ENCODE data around the gene OSBPL5. TPM values are rescaled to one million over a fixed set of nuclear protein-coding genes. Genes with fewer than 3 reads are reported as not detected.
A peak's percentile ranks its signal among the peaks of the same experiment; 100 is the strongest.

The OSBPL5 gene
- polyA plus RNA-seq, 2 of the 4 experiments (the other 2 are of a cell fraction): 1.6 to 4.6 TPM

DNA sequence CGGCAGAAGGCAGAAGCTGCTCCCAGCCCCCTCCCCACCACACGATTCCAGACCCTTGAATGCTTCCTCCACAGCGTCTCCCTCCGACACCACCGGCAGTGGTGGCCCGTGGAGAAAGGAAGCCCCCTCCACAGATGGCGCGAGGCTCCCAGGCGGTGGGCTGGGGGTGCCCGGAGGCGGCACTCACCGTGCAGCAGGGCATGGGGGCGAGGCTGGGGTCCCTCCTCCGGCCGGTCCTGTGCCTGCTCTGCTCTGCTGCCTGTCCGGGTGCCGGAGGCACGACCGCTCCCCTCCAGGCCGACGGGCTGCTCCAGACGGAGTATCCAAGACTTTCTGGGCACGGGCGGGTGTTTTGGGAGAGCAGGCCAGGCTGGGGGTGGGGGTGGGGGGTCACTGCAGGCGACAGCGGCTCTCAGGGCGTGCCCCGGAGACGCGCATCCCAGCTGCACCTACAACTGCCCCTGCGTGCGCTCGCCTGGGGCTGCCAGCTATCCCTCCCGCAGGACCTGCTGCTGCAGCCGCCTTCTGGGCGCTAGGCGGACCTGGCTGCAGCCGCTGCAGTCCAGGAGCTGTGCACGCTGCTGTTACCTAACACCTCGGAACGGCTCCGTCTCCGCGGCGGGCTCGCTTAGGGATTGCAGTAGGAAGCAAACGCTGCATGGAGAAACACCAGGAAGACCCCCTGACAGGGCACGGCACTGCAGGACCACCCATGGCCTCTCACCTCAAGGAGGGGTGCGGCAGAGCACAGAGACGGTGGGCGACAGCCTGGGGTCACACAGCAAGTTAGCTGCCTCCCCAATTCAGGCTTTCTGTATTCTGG is 38.3 kb upstream of the OSBPL5 start:
- no peaks in the 10 kb centered on the region; the same call in 2 of the 3 replicates for H3K4me1 ChIP-seq
- ATAC-seq (peak; percentile 40 to 76; a peak in 3 of 6 replicates), FAIRE-seq (no peak), DNase-seq (ENCODE audit: low read depth in 1 of 2, low spot score in 1 of 2) (peak in 1 of 2 experiments; percentile 21)
- 27% methylated on average over 26 of the region's 51 CpGs for WGBS (ENCODE audit: missing lambda C conversion rate)
- no peaks in the 10 kb centered on the region for H3K9me3 ChIP-seq
- no peak overlapping the region for H3K4me3 ChIP-seq
- peak; percentile 66 for TF ChIP-seq ZFP36 (IDR thresholded peaks at IDR 0.05; ENCODE audit: borderline replicate concordance, partially characterized antibody)
- TF ChIP-seq, protein P1, sequence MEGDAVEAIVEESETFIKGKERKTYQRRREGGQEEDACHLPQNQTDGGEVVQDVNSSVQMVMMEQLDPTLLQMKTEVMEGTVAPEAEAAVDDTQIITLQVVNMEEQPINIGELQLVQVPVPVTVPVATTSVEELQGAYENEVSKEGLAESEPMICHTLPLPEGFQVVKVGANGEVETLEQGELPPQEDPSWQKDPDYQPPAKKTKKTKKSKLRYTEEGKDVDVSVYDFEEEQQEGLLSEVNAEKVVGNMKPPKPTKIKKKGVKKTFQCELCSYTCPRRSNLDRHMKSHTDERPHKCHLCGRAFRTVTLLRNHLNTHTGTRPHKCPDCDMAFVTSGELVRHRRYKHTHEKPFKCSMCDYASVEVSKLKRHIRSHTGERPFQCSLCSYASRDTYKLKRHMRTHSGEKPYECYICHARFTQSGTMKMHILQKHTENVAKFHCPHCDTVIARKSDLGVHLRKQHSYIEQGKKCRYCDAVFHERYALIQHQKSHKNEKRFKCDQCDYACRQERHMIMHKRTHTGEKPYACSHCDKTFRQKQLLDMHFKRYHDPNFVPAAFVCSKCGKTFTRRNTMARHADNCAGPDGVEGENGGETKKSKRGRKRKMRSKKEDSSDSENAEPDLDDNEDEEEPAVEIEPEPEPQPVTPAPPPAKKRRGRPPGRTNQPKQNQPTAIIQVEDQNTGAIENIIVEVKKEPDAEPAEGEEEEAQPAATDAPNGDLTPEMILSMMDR (IDR thresholded peaks at IDR 0.05): no peak
- ChIA-PET CTCF (interaction anchor here (0.6 kb wide), 1 partner anchor 23 kb away, joined by 3 read pairs; no protein-coding TSS in a partner anchor), POLR2A (no interaction called here)
- H3K27ac ChIP-seq: no peak overlapping the region
- peak overlapping the region; percentile 55 for H3K4me2 ChIP-seq

DNA sequence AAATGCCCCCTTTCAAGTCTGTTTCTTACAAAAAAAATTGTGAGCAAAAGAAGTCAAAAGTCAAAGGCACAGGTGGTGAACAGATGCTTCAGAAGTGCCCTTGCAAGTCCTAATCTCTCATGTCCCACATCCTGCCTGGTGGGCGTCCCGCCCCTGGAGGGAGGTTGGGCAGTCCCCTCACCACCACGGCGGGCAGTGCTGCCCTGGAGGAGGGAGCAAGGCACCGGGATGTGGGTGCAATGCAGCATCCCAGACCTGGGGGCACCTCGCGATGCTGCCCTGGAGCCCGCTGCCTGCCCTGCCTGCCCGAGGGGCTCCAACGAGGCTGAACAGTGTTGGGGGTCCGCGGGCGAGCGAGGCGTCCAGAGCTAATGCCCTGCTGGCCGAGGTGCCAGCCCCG is 37.6 kb upstream of the OSBPL5 start:
- DNase-seq (ENCODE audit: low read depth in 1 of 2, low spot score in 1 of 2): no peak
- Histone ChIP-seq H3K27ac (no peak overlapping the region), H3K4me1 (no peaks in the 10 kb centered on the region; the same call in 2 of the 3 replicates), H3K9me3 (no peaks in the 10 kb centered on the region), H3K4me2 (no peak overlapping the region), H3K4me3 (no peak overlapping the region)
- WGBS (ENCODE audit: missing lambda C conversion rate): 8% methylated on average over 3 of the region's 17 CpGs
- FAIRE-seq: no peak
- ChIA-PET CTCF (no interaction called here), POLR2A (no interaction called here)
- ATAC-seq: no peak
- TF ChIP-seq MYC (IDR thresholded peaks at IDR 0.05; ENCODE audit: borderline replicate concordance, low read length) (no peak), CBX2 (IDR thresholded peaks at IDR 0.05; ENCODE audit: borderline replicate concordance, low read depth) (no peak), SREBF2 (IDR thresholded peaks at IDR 0.05) (no peak), NR3C1 (IDR thresholded peaks at IDR 0.05) (no peak), NFE2L2 (conservative IDR thresholded peaks at IDR 0.05; ENCODE audit: low read length) (no peak), POLR2A (IDR thresholded peaks at IDR 0.05; ENCODE audit: low read length) (no peak), RARB (CRISPR knock-in tag; IDR thresholded peaks at IDR 0.05) (no peak), FOSB (CRISPR knock-in tag; IDR thresholded peaks at IDR 0.05) (no peak), TP53 (CRISPR knock-in tag; IDR thresholded peaks at IDR 0.05) (no peak), RCOR1 (IDR thresholded peaks at IDR 0.05; ENCODE audit: low read depth, low read length) (no peak), RFX5 (IDR thresholded peaks at IDR 0.05) (no peak), RNF2 (IDR thresholded peaks at IDR 0.05; ENCODE audit: borderline replicate concordance, low read depth) (no peak), ZC3H11A (IDR thresholded peaks at IDR 0.05) (no peak), BHLHE40 (IDR thresholded peaks at IDR 0.05; ENCODE audit: low read depth, low read length) (no peak), ZSCAN20 (CRISPR knock-in tag; IDR thresholded peaks at IDR 0.05) (no peak), FOSL2 (IDR thresholded peaks at IDR 0.05) (no peak), FOSL2 (CRISPR knock-in tag; IDR thresholded peaks at IDR 0.05) (no peak), CHD4 (IDR thresholded peaks at IDR 0.05; ENCODE audit: borderline replicate concordance) (no peak)
- TF ChIP-seq, protein P2, sequence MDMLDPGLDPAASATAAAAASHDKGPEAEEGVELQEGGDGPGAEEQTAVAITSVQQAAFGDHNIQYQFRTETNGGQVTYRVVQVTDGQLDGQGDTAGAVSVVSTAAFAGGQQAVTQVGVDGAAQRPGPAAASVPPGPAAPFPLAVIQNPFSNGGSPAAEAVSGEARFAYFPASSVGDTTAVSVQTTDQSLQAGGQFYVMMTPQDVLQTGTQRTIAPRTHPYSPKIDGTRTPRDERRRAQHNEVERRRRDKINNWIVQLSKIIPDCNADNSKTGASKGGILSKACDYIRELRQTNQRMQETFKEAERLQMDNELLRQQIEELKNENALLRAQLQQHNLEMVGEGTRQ (IDR thresholded peaks at IDR 0.05): no peak
- TF ChIP-seq, protein P3, sequence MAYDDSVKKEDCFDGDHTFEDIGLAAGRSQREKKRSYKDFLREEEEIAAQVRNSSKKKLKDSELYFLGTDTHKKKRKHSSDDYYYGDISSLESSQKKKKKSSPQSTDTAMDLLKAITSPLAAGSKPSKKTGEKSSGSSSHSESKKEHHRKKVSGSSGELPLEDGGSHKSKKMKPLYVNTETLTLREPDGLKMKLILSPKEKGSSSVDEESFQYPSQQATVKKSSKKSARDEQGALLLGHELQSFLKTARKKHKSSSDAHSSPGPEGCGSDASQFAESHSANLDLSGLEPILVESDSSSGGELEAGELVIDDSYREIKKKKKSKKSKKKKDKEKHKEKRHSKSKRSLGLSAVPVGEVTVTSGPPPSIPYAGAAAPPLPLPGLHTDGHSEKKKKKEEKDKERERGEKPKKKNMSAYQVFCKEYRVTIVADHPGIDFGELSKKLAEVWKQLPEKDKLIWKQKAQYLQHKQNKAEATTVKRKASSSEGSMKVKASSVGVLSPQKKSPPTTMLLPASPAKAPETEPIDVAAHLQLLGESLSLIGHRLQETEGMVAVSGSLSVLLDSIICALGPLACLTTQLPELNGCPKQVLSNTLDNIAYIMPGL (CRISPR knock-in tag; IDR thresholded peaks at IDR 0.05; ENCODE audit: borderline replicate concordance): no peak
- TF ChIP-seq, protein P4, sequence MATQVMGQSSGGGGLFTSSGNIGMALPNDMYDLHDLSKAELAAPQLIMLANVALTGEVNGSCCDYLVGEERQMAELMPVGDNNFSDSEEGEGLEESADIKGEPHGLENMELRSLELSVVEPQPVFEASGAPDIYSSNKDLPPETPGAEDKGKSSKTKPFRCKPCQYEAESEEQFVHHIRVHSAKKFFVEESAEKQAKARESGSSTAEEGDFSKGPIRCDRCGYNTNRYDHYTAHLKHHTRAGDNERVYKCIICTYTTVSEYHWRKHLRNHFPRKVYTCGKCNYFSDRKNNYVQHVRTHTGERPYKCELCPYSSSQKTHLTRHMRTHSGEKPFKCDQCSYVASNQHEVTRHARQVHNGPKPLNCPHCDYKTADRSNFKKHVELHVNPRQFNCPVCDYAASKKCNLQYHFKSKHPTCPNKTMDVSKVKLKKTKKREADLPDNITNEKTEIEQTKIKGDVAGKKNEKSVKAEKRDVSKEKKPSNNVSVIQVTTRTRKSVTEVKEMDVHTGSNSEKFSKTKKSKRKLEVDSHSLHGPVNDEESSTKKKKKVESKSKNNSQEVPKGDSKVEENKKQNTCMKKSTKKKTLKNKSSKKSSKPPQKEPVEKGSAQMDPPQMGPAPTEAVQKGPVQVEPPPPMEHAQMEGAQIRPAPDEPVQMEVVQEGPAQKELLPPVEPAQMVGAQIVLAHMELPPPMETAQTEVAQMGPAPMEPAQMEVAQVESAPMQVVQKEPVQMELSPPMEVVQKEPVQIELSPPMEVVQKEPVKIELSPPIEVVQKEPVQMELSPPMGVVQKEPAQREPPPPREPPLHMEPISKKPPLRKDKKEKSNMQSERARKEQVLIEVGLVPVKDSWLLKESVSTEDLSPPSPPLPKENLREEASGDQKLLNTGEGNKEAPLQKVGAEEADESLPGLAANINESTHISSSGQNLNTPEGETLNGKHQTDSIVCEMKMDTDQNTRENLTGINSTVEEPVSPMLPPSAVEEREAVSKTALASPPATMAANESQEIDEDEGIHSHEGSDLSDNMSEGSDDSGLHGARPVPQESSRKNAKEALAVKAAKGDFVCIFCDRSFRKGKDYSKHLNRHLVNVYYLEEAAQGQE (IDR thresholded peaks at IDR 0.05): no peak
